Stimulated activated CD4-positive, alpha-beta T cell treated with anti-CD3 and anti-CD28 coated beads, Interleukin-15, amount 100 ng/mL, for 48 hours (primary cell): ENCODE measurements around the gene TM9SF1.
A peak's percentile ranks its signal among the peaks of the same experiment; 100 is the strongest.

Experiments
- DNase-seq, 2 donors: peaks; one replicate each; pipeline ENCODE4 v3.0.0-alpha.2; 2020; ENCODE audit warnings: low read depth in 2 of 2

Gene TM9SF1

GRCh38 chr14:24150567-24150966 is 44.7 kb downstream of the TM9SF1 start:
- DNase-seq, result no peak

GRCh38 chr14:24150061-24150460 is 45.2 kb downstream of the TM9SF1 start:
- DNase-seq, result no peak

DNA sequence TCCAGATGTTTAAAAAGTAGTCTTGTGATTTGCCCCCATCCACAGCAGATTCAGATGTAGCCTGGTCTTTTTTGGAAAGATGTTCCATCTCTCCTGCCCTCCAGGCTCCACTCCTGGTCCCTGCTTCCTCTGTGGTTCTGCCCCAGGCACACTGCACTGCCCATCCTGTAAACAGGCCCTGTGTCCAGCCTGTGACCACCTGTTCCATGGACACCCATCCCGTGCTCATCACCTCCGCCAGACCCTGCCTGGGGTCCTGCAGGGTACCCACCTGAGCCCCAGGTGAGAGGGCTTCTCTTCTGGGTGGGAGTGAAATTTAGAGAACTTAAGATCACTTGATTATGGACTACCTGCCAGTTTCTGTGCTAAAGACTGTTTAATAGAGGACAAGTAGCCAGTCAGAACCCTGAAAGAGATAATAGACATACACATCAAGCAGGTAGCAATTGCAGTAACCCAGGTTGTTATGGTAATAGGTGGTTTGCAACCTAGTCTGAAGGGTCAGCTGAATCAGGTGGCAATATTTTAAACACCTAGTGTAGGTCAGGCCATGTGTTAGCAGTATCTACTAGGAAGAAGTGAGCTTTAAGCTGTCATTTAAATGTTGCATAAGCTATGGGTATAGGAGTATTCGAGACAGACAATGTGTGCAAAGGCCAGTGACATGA is 45.8 kb downstream of the TM9SF1 start:
- DNase-seq, result no peak

DNA sequence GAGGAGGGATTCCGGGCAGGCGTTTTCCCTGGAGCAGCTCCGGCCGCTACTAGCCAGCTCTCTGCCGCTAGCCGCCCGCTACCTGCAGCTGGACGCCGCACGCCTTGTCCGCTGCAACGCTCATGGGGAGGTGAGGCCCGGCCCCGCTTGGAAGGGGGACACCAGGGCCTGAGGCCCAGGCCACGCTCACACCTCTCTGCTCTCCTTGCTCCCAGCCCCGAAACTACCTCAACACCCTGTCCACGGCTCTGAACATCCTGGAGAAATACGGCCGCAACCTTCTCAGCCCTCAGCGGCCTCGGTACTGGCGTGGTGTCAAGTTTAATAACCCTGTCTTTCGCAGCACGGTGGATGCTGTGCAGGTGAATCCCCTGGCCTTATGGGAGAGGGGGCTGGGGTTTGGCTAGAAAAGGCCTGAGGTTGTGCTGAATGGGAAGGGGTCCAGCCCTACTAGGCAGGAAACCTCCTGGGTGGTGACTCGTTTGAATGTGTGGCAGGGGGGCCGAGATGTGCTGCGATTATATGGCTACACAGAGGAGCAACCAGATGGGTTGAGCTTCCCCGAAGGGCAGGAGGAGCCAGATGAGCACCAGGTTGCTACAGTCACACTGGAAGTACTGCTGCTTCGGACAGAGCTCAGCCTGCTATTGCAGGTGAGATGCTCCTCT is 47.3 kb downstream of the TM9SF1 start:
- DNase-seq, result no peak

DNA sequence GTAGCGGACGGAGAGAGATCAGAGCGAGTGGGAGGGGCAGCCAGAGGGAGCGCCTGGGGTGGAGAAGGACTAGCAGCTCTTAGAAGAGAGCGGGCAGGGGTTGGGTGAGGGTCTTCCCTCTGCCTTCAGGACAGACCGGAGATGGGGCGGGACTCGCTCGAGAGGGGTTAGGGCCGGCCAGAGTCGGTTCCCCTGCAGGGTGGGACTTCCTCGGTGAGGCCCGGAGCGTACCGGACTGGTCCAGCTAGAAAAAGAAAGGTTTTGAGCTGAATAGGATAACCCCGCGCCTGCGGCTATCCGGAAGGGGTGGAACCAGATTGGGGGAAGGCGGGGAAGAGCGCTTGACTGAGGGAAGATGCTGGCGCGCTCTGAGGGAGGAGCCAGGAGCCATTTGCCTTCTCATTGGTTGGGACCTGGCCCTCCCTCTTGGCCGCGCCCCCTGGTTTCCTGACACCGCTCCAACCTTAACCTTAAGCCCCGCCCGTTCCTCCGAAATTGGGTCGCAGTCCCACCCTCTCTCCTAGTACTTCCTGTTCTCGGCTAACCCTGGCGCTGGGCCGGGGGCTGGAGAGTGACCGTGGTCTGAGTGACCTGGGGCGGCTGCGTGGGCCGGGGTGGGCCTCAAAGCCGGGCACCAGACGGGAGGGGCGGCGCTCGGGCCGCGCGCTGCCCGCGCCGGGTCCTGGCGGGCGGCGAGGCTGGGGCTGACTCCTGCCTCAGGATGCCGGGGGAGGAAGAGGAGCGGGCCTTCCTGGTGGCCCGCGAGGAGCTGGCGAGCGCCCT is 48.1 kb downstream of the TM9SF1 start, which contains the start of gene RNF31:
TSS of gene RNF31 (plus strand) at position 521 of the 783 bp plus-strand sequence. CDS start at position 722, 201 bp downstream.
- peak; percentile 96 to 98 for DNase-seq

DNA sequence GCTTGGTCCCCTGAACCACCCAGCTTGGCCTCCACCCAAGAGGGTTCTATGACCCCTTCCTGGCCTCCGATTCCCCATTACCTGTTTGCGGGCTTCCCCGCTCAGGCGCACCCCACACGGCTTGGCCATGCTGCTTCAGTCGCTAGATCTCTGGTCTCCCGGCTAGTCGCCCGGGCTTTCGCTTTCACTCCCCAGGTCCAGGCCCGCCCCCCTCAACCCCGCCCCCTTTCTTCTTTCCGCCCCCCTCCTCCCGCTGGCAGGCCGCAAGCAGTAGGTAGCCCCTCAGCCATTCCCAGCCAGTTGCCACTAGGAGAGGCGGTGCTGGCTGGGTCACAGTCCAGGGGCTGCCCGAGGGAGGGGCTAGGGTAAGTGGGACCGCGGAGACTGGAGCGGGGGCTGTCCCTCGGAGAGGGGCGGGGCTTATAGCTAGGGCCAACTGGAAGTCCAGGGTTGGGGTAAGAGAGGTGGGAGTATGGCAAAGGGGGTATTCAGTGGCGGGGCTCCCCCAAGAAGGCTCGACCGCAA is 48.7 kb downstream of the TM9SF1 start, which contains the start of gene PSME2:
TSS of gene PSME2 (minus strand) at position 158 of the 525 bp plus-strand sequence. CDS start at position 129, 29 bp downstream.
- DNase-seq, result peak; percentile 89 to 92

- no peak for DNase-seq
Observed at GRCh38 chr14:24145690-24146452, 49.4 kb downstream of the TM9SF1 start.

DNA sequence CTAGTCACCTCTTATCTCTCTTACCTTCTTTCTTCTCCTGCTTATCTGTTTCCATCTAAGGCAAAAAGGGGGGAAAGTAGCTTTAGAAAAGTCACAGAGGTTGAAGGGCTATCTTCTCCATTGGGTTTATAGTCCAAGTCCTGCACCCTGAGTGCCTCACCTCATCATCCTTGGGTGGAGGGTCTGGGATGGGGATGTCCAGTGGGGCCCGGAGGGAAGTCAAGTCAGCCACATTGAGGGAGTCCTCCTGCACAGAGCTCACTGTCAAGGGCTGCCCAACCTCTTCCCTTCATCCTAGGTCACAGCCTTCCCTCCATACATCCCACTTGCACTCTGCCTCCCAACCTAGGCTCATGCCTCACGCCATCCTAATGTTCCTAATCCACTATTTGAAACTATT is 50.0 kb downstream of the TM9SF1 start:
- DNase-seq, result no peak

DNA sequence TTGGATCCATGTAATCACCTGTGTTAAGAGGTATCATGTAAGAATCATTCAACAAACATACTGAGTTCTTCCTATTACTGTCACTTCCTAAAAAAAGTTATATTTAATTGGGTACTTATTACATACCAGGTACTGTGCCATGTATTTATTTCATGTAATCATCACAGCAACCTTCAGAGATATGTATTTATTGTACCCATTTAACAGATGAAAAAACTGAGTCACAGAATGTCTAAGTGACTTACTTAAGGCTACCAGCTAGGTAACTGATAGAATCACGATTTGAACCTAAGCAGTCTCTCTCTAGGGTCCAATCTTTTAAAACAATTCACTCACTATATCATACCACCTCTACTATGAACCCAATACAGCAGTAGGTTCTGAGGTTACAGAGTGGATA is 50.8 kb downstream of the TM9SF1 start:
- DNase-seq, result no peak

DNA sequence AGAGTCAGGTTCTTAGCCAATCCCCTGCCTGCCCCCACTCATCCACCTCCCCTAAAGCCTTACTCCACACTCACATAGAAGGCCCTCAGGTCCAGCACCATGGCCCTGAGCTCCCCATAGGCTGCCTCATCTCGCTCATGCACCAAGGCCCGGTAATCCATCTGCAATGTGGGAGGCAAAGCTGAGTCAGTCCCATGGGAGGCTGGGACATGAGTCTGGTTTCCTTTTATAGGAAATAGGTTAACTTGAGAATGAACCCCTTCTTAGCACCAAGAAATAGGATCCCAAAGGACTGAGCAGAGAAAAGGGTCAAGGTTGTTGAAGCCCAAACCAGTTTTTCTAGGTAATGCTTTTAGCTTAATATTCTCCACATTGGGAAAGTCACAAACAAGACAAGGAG is 51.7 kb downstream of the TM9SF1 start:
- no peak for DNase-seq

- peak; percentile 100 for DNase-seq
Observed at GRCh38 chr14:24141097-24141880, 54.0 kb downstream of the TM9SF1 start, which contains the start of gene EMC9. EMC9 (minus strand) TSS chr14:24141591; CDS start chr14:24141304, 287 bp downstream.

GRCh38 chr14:24139272-24139934 is 55.8 kb downstream of the TM9SF1 start:
- no peak for DNase-seq
